Activated naive CD4-positive, alpha-beta T cell treated with anti-CD3 and anti-CD28 coated beads, Interleukin-2, amount 50 U/mL, for 72 hours (primary cell): ENCODE data around the gene WDR59. TPM values are rescaled to one million over a fixed set of nuclear protein-coding genes. Genes with fewer than 3 reads are reported as not detected.

Experiments used
- ATAC-seq, 2 donors: fragments of 150-1000 bp; cut with Tn5 transposase; 2 replicates each; pipeline ENCODE4 v1.10.0; 2021; ENCODE audit warnings: mild to moderate bottlenecking in 2 of 2, moderate library complexity in 2 of 2
- DNase-seq, 2 donors: peaks; one replicate each; pipeline ENCODE4 v3.0.0; 2021 to 2022; ENCODE audit warnings: low spot score in 2 of 2
- H3K27ac Mint-ChIP-seq, 2 donors: one replicate each; pipeline ENCODE4 v1.8.0; 2022; ENCODE audit warnings: mild to moderate bottlenecking in 2 of 2, mixed read lengths in 2 of 2
- H3K36me3 Mint-ChIP-seq, 2 donors: one replicate each; pipeline ENCODE4 v1.8.0; 2022; ENCODE audit warnings: mixed read lengths in 2 of 2
- H3K9me3 Mint-ChIP-seq, 2 donors: one replicate each; pipeline ENCODE4 v1.8.0; 2022; ENCODE audit warnings: mixed read lengths in 2 of 2
- total RNA-seq, 2 donors: library from RNA; stranded (reverse); gene quantifications; one replicate each; pipeline ENCODE4 v1.2.3, GENCODE V29; 2022

WDR59 gene
- total RNA-seq, 2 donors from 2014 or later, result 75.8 to 110 TPM

DNA sequence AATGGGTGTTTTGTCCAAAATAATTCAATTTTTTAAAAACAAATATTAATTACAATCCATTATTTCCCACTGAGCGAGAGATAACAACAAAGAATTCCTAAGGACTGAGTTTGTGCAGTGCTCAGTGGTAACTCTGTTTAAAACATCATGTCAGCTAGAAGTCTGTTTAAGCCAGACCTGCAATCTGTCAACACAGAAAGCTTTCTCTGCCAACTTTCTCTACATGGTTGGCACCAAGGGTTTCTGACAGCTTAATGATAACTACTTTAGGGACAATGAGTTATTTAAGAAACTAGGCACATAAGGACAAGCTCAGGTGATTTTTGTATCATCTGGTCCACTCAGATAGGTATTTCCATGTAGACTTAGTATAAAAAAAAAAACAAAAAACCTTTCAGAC lies 81.8 kb downstream of the WDR59 start:
- peaks cover 29 to 36% of the 10 kb centered on the region in 2 donors for H3K36me3 Mint-ChIP-seq
- no peak overlapping the region for H3K27ac Mint-ChIP-seq
- ATAC-seq, result no peak
- no peaks in the 10 kb centered on the region for H3K9me3 Mint-ChIP-seq
- no peak for DNase-seq

DNA sequence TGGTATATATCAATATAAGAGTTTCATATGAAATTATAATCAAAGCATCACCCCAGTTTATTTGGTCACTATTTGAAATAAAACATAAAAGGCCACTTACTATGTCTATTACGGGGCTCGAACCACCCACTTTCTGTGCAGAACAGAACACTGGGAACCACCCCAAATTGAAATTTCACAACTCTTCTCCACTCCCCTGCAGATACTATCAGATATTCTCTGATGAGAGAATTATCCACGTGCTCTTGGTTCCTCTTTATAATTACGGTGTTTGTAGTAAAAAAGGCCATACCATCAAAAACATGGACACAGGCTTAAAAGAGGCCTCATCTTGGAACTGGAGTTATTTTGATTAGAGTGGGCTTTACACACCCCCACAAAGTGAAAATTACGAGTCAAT lies 82.8 kb downstream of the WDR59 start:
- no peak overlapping the region for H3K27ac Mint-ChIP-seq
- H3K36me3 Mint-ChIP-seq, result peaks cover 20 to 27% of the 10 kb centered on the region in 2 donors
- DNase-seq (no peak), ATAC-seq (no peak)
- no peaks in the 10 kb centered on the region for H3K9me3 Mint-ChIP-seq

DNA sequence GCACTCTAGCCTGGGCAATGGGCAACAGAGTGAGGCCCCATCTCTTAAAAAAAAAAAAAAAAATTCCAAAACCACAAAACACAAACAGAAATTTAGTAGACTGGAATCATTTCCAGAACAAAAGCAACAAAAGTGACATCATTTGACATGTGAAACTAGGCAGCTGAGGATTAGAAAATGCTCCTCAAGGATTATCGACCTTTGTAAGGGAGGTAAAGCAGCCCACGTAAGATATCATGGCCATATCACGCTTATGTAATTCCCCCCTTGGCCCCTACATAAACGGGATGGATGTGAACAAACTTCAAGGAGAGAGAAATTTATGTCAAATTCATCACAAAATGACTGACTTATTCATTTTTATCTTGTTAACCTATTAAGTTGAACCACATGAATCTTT lies 83.3 kb downstream of the WDR59 start:
- Mint-ChIP-seq H3K27ac (no peak overlapping the region), H3K36me3 (peaks cover 16 to 22% of the 10 kb centered on the region in 2 donors), H3K9me3 (no peaks in the 10 kb centered on the region)
- ATAC-seq (no peak), DNase-seq (no peak)

DNA sequence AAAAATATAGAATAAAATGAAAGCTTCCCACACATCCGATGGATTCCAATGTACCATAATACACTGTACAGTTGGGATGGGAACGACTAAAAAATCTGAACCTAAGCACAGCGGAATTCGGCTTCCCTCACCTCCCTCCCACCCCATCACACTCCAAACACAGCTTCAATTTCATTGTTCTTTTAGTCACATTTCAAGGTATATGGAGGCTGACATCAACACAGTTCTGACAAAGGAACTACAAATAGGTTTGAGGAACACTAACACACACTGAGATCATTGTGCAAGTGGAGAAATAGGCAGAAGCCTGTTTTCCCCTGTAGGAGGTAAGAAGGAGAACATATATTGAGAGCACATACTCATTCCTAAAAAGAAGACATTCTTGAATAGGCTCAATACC lies 85.1 kb downstream of the WDR59 start:
- DNase-seq, result no peak
- Mint-ChIP-seq H3K9me3 (no peaks in the 10 kb centered on the region), H3K36me3 (peaks cover 16 to 22% of the 10 kb centered on the region in 2 donors), H3K27ac (no peak overlapping the region)
- no peak for ATAC-seq

DNA sequence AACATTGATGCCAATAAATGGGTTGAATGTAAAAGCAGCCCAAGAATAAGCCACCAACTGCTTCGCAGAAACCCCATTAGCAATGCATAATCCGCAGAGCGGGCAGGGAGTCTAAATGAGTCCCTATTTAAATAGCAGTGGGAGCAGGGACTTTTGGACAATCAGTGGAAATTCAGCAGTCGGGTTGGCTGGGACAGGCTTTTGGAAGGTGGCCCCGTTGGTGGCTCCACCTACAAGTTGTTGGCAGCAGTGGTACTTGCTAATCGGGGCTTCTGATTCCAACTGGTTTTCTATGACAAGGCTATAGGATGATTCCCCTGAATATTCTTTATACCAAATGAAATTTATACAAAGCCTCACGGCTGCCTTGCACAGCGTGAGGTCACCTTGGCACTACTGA lies 86.3 kb downstream of the WDR59 start:
- ATAC-seq, result no peak
- DNase-seq, result no peak
- H3K27ac Mint-ChIP-seq, result peak overlapping the region in 1 of 2 donors; percentile 25
- peaks cover 14 to 22% of the 10 kb centered on the region in 2 donors for H3K36me3 Mint-ChIP-seq
- H3K9me3 Mint-ChIP-seq, result no peaks in the 10 kb centered on the region

DNA sequence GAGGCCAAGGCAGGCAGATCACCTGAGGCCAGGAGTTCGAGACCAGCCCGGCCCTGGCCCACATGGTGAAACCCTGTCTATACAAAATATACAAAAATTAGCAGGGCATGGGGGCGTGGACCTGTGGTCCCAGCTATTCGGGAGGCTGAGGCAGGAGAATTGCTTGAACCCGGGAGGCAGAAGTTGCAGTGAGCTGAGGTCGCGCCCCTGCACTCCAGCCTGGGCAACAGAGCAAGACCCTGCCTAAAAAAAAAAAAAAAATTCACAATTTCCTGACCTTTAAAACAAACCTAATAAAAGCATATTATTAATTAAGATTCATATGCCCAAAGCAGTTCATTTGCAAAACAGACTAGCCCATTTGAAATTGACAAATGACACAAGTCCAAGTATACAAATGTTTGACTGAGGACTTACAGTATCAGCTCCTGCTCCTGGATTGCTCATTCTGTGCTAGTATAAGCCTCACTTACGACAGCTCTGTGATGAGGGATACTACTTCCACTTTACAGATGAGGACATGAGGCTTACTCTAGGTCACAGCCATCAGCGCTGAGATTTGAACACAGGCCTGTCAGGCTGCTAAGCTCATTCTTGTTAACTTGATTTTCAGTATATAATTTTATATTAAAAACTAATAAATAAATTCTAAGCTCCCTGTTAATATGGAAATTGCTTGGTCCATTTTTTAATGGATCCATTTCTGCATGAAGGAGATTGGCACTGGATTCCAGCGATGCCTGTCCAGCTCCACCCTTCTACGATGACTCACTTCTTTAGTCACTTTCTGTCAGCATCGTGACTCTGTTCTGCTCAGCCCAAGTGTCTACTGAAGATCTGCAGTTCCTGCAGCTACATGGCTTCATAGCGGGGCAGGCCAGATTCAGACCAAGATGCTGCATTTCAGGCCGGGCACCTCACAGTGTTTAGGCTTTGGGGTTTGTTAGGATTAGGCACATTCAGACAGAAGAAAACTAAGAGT lies 88.2 kb downstream of the WDR59 start:
- DNase-seq (no peak), ATAC-seq (no peak)
- Mint-ChIP-seq H3K27ac (peak overlapping the region; percentile 6 to 36), H3K9me3 (no peaks in the 10 kb centered on the region), H3K36me3 (peaks cover 14 to 20% of the 10 kb centered on the region in 2 donors)

DNA sequence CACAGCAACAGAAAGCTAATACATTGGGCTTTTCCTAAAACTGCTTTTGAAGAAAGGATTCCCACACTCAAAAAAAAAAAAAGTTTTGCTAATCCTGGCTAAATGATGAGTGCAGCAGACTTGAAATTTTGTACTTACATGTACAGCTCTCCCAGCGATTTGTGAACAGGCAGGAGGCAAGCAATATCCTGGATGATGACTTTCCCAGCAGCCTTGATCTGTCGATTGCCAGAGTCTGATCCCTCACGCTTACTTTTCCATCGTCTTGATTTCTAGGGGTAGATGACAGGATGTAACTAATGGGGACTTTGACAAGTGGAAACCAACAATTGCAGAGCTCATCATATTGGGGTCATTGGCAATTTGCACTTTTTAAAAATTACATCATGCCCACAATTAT lies 91.4 kb downstream of the WDR59 start:
- Mint-ChIP-seq H3K9me3 (no peaks in the 10 kb centered on the region), H3K27ac (no peak overlapping the region), H3K36me3 (peaks cover 10 to 26% of the 10 kb centered on the region in 2 donors)
- DNase-seq (no peak), ATAC-seq (no peak)

DNA sequence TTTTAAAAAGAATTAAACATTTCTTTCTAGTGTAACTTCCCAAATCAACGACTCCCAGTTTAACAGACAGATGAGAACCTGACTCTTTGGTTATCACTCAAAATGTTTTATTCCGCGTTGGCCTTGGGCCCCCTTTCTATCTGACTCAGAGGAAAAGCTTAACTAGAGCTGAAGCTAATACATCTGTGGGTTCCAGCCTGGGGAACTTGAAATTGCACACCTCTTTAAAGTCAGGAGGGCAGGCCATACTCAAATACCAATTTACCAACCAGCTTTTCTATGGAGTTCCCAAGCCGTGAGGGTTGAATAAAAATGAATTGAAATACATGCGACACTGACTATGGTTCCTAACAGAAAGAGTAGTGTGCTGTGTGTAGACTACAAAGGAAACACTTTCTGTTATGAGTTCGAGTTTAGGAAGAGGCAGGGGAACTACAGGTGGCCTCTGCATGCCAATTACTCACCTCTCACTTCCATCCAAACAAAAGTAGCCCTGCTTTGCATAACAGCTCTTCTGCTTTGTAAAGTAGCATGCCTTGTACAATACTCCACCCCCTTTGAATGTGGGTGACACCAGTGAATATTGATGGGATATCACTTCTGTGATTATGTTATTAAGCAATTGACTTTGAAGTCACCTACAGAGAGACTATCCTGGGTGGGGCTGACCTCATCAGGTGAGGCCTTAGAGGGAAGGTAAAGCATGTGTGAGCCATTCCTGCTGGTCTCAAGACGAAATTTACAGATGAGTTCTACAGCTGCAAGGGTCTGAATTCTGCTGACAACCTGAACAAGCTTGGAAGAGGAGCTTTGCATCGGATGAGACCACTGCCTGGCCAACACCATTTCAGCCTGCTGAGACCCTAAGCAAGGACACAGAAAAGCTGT lies 92.1 kb downstream of the WDR59 start:
- peak in 1 of 2 donors; percentile 35 for ATAC-seq
- peaks cover 10 to 26% of the 10 kb centered on the region in 2 donors for H3K36me3 Mint-ChIP-seq
- H3K27ac Mint-ChIP-seq, result no peak overlapping the region
- no peak for DNase-seq
- no peaks in the 10 kb centered on the region for H3K9me3 Mint-ChIP-seq

DNA sequence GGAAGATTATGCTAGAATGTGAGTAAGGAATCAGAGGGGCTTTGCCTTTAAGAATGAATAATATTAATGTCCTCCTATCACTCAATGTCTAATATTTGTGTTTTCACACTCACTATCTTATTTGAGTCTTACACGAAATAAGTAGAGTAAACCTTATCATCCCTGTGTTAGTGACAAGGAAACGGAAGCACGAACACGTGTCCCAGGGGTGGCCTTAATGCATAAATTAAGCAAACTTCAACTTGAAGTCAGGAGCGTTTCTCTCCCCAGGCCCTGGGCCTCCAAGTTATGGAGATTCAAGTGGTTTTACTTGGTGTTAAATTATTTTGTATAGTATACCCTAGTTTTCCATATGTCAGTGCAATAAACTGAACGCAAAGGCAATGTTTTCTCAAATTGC lies 96.0 kb downstream of the WDR59 start:
- Mint-ChIP-seq H3K36me3 (peaks cover 10 to 39% of the 10 kb centered on the region in 2 donors), H3K9me3 (no peaks in the 10 kb centered on the region), H3K27ac (peak overlapping the region in 1 of 2 donors; percentile 62)
- ATAC-seq (no peak), DNase-seq (no peak)

DNA sequence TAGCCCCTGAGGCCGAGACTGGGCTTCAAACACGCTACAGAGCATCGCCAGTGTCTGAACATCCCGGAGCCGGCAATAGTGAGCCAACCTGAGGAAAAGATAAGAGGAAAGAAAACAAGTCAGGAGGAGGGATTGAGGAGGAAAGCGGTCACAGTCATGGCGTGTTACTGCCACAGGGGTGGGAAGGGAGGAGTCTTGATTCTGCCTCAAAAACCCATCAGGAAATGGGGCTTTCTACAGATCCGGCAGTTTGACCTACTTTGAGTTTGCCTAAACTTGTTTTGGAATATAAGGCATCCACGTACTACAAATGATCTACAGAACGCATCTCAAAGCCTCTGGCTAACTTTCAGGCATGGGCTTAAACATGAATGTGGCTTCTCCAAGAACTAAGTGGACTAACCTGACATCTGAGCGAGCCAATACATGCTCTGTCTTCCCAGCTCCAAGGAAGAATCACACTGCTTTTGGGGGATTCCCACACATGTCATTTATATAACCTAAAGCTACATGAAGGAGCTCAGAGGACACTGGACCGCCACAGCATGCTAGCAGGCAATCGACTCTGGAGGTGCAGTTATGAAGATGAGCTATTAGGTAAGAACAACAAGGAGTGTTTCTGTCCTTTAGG lies 96.6 kb downstream of the WDR59 start:
- Mint-ChIP-seq H3K9me3 (no peaks in the 10 kb centered on the region), H3K36me3 (peaks cover 10 to 35% of the 10 kb centered on the region in 2 donors), H3K27ac (no peak overlapping the region)
- ATAC-seq (no peak), DNase-seq (no peak)

DNA sequence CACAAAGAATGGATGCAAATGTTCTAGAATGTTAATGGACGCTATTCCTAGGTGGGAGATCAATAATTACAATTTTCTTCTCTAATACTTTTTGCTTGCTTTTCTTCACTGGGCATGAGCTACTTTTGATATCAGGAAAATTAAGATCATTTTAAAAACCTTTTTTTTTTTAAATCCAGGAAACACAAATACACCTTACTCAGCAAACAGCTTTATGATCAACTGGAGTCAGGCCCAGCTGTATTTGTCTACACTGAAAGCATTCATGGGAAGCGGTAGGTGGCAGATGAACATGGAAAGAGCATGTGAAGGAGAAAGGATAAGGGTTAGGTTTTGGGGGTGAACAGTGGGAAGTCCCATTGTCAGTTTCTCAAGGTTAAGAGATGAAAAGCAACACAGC lies 97.8 kb downstream of the WDR59 start:
- ATAC-seq (no peak), DNase-seq (no peak)
- Mint-ChIP-seq H3K27ac (no peak overlapping the region), H3K36me3 (peaks cover 10 to 30% of the 10 kb centered on the region in 2 donors), H3K9me3 (no peaks in the 10 kb centered on the region)

DNA sequence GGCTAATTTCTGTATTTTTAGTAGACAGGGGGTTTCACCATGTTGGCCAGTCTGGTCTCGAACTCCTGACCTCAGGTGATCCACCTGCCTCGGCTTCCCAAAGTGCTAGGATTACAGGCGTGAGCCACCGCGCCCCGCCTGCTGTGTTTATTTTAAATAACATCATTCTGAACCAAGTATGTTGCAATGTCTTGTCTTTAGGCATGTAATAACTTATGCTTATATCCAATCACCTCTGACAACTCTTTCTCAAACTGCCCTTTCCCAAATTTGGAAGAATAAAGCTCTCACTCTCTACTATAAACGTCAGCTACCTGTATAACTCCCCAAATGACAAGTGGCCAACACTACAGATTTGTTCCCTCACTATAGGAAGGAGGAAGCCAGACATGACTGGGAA lies 107.2 kb downstream of the WDR59 start:
- ATAC-seq (no peak), DNase-seq (no peak)
- H3K36me3 Mint-ChIP-seq, result peaks cover 12% of the 10 kb centered on the region in 2 donors
- H3K9me3 Mint-ChIP-seq, result no peaks in the 10 kb centered on the region
- no peak overlapping the region for H3K27ac Mint-ChIP-seq

DNA sequence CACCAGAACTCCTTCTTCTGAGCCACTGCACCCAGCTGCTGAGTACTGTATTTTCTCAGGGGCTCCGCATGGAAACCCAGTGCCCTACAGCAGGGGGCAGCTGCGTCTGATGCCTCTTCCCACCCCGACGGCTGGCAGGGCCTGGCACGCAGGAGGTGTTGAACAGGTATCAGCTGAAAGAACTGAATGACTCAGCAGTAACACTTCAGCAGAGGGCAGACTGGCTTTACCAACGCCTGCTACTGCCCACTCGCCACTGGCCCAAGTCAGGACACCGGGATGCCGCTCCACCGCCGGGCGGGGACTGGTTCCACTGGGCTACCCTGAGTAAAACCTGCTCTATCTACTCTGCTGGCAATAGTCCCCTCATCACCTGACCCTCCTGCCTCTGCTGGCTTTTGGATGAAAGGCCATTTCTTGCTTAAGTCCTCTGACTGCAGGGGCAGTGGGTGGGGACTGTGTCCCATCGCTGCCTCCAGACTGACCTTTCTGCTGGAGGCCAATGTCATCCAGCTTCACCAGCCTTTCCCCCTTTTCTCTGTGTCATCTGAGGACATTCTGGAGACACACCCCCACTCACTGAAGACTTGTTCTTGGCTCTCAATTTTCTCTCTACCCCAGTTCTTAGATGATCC lies 109.9 kb downstream of the WDR59 start:
- no peak for DNase-seq
- H3K36me3 Mint-ChIP-seq, result peaks cover 7 to 12% of the 10 kb centered on the region in 2 donors
- H3K27ac Mint-ChIP-seq, result peak overlapping the region; percentile 31 to 71
- ATAC-seq, result peak in 1 of 2 donors; percentile 16
- no peaks in the 10 kb centered on the region for H3K9me3 Mint-ChIP-seq

DNA sequence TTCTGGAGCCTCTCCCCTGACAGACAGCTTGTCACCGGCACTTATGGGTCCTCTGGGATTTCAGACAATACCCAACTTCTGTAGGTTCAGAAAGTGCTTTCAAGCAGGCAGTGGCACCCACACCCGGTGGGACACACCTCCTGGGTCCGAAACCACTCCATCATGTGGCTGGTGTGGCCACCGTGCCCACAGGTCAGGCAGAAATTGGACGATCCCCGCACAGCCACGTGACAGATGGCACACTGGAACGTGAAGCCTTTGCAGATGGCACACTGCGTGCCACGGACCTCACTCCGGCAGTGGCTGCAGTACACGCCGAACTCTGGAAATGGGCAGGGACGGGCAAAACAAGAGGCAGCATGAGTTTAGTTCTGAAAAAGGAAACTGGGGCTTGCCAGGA lies 110.8 kb downstream of the WDR59 start:
- Mint-ChIP-seq H3K27ac (peak overlapping the region; percentile 71 to 77), H3K36me3 (peaks cover 7 to 18% of the 10 kb centered on the region in 2 donors), H3K9me3 (no peaks in the 10 kb centered on the region)
- ATAC-seq (no peak), DNase-seq (no peak)

DNA sequence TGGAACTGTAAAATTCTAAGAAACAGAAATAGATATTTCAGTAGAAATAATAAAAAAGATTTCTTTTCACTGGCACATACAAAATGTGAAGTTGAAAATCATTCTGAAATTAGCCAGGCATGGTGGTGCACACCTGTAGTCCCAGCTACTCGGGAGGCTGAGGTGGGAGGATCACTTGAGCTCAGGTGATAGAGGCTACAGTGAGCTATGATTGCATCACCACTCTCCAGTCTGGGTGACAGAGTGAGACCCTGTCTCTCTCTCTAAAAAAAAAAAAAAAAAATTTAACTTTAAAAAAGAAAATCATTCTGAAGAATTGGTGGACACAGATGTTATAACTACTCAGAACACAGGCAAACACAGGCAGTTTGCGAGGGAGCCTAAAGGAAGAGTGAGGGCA lies 112.6 kb downstream of the WDR59 start:
- Mint-ChIP-seq H3K9me3 (peaks cover 0 to 4% of the 10 kb centered on the region in 2 donors), H3K36me3 (peaks cover 7 to 18% of the 10 kb centered on the region in 2 donors), H3K27ac (no peak overlapping the region)
- ATAC-seq, result no peak
- DNase-seq, result no peak

DNA sequence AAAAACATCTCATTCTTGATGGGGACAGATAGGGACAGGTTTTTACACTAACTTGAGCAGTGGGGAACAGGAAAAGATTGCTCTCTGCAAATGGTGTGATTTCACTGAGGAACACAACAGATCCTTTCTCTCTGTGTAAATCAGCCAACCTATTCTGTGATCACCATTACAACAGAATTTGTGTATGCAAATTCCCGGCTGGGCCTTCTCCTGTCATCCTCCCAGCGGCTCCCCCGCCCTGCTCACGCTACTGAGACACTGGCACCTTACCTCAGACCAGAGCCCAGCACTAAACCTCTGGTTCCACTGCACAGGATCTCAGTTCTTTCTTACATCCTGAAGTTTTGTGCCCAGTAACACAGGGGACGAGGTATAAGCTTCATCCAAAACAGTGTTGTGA lies 113.3 kb downstream of the WDR59 start:
- Mint-ChIP-seq H3K36me3 (peaks cover 7 to 18% of the 10 kb centered on the region in 2 donors), H3K27ac (no peak overlapping the region), H3K9me3 (peaks cover 0 to 4% of the 10 kb centered on the region in 2 donors)
- no peak for DNase-seq
- no peak for ATAC-seq
